Measurements from ENCODE around the gene GULP1.
"Not testable (repeated sequence)": the region's sequence is repeated elsewhere in the genome, so short reads cannot be mapped to it uniquely, and the experiment has no call there.

Gene GULP1

GRCh38 chr2:188277786-188278185 lies 13.9 kb upstream of the GULP1 start:
- TF ChIP-seq, protein P1, sequence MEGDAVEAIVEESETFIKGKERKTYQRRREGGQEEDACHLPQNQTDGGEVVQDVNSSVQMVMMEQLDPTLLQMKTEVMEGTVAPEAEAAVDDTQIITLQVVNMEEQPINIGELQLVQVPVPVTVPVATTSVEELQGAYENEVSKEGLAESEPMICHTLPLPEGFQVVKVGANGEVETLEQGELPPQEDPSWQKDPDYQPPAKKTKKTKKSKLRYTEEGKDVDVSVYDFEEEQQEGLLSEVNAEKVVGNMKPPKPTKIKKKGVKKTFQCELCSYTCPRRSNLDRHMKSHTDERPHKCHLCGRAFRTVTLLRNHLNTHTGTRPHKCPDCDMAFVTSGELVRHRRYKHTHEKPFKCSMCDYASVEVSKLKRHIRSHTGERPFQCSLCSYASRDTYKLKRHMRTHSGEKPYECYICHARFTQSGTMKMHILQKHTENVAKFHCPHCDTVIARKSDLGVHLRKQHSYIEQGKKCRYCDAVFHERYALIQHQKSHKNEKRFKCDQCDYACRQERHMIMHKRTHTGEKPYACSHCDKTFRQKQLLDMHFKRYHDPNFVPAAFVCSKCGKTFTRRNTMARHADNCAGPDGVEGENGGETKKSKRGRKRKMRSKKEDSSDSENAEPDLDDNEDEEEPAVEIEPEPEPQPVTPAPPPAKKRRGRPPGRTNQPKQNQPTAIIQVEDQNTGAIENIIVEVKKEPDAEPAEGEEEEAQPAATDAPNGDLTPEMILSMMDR (IDR thresholded peaks at IDR 0.05; ENCODE audit: low read depth, low read length, missing control alignments) = no peak
- no peak overlapping the region for H3K4me3 ChIP-seq (replicated peaks; ENCODE audit: low read depth, low read length)
- DNase-seq (ENCODE audit: extremely low read depth, low read depth) = no peak

DNA sequence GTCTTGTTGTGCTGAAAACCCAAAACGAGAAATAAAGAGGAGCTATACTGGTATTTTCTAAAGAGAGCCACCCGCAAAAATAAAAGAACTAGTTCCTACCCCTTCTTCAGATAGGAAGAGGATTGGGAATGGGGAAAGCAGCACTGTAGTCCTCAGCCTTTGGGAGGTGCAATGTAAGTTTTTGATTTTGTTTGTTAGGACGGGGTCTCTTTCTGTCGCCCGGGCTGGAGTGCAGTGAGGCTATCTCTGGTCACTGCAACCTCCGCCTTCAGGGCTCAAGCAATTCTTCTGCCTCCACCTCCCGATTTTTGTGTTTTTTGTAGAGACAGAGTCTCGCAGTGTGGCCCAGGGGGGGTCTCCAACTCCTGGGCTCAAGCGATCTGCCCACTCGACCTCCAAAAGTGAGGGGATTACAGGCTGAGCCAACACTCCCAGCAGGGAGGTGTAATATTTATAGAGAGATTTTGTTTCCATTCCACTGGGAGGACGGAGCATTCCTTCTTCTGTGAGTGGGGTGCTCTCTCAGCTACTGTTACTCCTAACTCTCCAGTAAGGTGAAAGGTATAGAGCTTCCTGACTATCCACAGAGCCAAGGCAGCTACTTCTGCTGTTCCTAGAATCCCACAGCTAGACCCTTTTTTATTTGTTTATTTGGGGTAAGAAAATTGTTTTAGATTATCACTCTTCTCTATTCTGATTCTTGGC lies 13.1 kb upstream of the GULP1 start:
- no peak overlapping the region for H3K4me3 ChIP-seq (replicated peaks; ENCODE audit: low read depth, low read length)
- DNase-seq (ENCODE audit: extremely low read depth, low read depth) = no peak
- TF ChIP-seq, protein P1 (IDR thresholded peaks at IDR 0.05; ENCODE audit: low read depth, low read length, missing control alignments) = no peak

GRCh38 chr2:188279093-188279445 lies 12.6 kb upstream of the GULP1 start:
- TF ChIP-seq, protein P1 (IDR thresholded peaks at IDR 0.05; ENCODE audit: low read depth, low read length, missing control alignments) = no peak
- DNase-seq (ENCODE audit: extremely low read depth, low read depth) = no peak
- no peak overlapping the region for H3K4me3 ChIP-seq (replicated peaks; ENCODE audit: low read depth, low read length)

DNA sequence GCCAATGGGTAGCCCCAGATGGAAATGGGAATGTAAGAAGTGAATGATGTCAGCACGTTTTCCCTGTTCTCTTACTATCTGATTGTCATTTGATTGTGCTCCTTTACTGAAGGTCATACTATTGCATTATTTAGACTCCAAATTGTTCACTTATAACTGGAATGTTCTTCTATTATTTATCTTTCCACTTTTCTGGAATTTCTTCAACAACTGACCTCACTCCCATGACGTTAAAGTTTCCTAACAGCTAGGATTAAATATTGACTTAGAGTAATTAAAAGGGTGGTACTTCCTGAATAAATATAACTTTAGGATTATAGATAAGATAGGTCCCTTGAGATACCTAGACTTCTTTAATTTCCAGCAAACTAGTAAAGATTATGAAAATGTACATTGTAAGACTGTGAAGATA lies 10.9 kb upstream of the GULP1 start:
- no peak for DNase-seq (ENCODE audit: extremely low read depth, low read depth)
- no peak overlapping the region for H3K4me3 ChIP-seq (replicated peaks; ENCODE audit: low read depth, low read length)
- TF ChIP-seq, protein P1 (IDR thresholded peaks at IDR 0.05; ENCODE audit: low read depth, low read length, missing control alignments) = no peak

GRCh38 chr2:188282907-188283306 lies 8.8 kb upstream of the GULP1 start:
- TF ChIP-seq, protein P1 (IDR thresholded peaks at IDR 0.05; ENCODE audit: low read depth, low read length, missing control alignments) = no peak
- no peak for DNase-seq (ENCODE audit: extremely low read depth, low read depth)
- H3K4me3 ChIP-seq (replicated peaks; ENCODE audit: low read depth, low read length) = no peak overlapping the region

- not testable (repeated sequence) for H3K4me3 ChIP-seq (replicated peaks; ENCODE audit: low read depth, low read length); DNase-seq (ENCODE audit: extremely low read depth, low read depth)
These were observed 7.4 kb upstream of the GULP1 start for GRCh38 chr2:188284251-188284650.

DNA sequence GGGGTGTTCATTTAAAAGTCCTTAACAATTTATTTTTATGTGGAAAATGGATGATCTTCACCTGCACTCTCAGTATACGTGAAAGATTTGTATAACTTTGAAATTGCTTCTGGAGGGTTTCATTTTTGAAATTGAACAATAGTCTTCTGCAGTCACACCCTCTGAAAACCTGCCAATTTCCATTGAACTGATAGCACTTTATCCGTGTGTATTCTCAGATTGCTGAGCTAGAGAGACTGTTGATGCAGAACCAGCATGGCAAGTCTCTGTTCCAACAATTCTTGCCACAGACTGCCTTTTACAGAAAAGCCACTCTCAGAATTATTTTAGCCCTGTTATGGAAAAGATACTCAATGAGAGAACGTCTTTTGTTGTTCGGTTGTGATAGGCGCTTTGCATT lies 6.6 kb upstream of the GULP1 start:
- DNase-seq (ENCODE audit: extremely low read depth, low read depth) = no peak
- no peak overlapping the region for H3K4me3 ChIP-seq (replicated peaks; ENCODE audit: low read depth, low read length)
- TF ChIP-seq, protein P1 (IDR thresholded peaks at IDR 0.05; ENCODE audit: low read depth, low read length, missing control alignments) = no peak
